ENCODE results near the gene PLA2G4E.

DNA sequence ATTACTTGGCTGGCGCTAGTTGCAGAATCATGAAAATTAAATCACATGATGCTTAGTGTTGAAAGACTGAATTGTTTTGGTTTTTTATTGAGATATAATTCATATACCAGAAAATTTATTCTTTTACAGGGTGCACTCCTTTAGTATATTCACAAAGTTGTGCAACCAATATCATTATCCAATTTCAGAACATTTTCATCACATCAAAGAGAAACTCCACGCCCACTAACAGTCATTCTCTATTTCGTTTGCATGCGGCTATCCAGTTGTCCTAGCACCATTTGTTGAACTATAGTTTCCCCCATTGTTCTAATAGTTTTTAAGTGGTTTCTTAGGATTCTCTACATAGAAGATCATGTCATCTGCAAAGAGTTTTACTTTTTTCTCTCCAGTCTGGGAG lies 52.1 kb downstream of the PLA2G4E start:
- no peak for TF ChIP-seq CTCF (CRISPR knock-in tag; IDR thresholded peaks at IDR 0.05)
- no peak for TF ChIP-seq FOXO4 (CRISPR knock-in tag; conservative IDR thresholded peaks at IDR 0.05)
- no peak for TF ChIP-seq SIN3A (IDR thresholded peaks at IDR 0.05; ENCODE audit: borderline replicate concordance, low read depth, low read length)
- TF ChIP-seq, protein P1, sequence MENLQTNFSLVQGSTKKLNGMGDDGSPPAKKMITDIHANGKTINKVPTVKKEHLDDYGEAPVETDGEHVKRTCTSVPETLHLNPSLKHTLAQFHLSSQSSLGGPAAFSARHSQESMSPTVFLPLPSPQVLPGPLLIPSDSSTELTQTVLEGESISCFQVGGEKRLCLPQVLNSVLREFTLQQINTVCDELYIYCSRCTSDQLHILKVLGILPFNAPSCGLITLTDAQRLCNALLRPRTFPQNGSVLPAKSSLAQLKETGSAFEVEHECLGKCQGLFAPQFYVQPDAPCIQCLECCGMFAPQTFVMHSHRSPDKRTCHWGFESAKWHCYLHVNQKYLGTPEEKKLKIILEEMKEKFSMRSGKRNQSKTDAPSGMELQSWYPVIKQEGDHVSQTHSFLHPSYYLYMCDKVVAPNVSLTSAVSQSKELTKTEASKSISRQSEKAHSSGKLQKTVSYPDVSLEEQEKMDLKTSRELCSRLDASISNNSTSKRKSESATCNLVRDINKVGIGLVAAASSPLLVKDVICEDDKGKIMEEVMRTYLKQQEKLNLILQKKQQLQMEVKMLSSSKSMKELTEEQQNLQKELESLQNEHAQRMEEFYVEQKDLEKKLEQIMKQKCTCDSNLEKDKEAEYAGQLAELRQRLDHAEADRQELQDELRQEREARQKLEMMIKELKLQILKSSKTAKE (CRISPR knock-in tag; IDR thresholded peaks at IDR 0.05; ENCODE audit: borderline replicate concordance), result no peak
- TF ChIP-seq ZNF143 (CRISPR knock-in tag; IDR thresholded peaks at IDR 0.05), result no peak
- TF ChIP-seq ZNF44 (CRISPR knock-in tag; IDR thresholded peaks at IDR 0.05), result no peak
- no peak for TF ChIP-seq E2F5 (CRISPR knock-in tag; conservative IDR thresholded peaks at IDR 0.05)

All from HepG2 (cell line).